ENCODE data around the gene POLR2A. TPM values are rescaled to one million over a fixed set of nuclear protein-coding genes. Genes with fewer than 3 reads are reported as not detected.

POLR2A gene
- total RNA-seq, result 40.7 and 46.7 TPM in 2 replicates

DNA sequence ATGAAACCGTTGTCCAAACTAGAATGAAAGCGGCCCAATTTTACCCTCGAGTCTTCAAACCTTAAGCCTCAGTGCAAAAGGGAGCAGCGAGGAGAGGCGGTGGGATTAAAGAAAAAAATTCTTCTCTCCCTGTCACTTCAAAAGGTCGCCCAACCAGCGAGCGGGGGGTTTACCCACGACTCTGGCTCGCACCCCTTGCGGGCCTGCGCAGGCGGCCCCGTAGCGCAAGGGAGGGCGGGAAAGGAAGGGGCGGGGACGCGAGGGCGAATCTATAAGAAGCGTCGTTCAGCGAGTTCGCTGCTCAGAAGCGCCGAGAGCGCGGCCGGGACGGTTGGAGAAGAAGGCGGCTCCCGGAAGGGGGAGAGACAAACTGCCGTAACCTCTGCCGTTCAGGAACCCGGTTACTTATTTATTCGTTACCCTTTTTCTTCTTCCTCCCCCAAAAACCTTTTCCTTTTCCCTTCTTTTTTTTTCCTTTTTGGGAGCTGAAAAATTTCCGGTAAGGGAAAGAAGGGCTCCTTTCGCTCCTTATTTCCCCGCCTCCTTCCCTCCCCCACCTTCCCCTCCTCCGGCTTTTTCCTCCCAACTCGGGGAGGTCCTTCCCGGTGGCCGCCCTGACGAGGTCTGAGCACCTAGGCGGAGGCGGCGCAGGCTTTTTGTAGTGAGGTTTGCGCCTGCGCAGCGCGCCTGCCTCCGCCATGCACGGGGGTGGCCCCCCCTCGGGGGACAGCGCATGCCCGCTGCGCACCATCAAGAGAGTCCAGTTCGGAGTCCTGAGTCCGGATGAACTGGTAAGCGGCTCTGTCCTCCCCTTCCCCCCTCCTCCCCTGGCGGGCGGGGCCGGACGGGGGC, at the start of gene POLR2A:
TSS of gene POLR2A (plus strand) at position 300 of the 852 bp plus-strand sequence.

DNA sequence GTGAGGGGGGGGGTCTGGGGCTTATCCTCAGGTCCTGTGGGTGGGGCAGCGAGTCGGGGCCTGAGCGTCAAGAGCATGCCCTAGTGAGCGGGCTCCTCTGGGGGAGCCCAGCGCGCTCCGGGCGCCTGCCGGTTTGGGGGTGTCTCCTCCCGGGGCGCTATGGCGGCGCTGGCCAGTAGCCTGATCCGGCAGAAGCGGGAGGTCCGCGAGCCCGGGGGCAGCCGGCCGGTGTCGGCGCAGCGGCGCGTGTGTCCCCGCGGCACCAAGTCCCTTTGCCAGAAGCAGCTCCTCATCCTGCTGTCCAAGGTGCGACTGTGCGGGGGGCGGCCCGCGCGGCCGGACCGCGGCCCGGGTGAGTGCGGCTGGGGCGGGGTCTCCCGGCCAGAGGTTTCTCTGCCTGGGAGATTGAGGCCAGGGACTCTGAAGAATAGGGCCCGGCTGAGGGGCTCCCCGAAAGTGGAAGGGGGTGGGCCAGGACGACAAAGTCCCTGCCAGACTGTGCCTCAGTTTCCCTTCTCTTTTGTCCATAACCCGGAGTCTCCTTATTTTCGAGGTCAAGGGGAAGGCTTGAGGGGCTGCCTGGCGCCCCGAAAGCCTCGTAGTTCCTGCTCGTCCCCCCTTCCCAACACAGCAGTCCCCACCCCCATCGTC, 44.6 kb upstream of the POLR2A start, which contains the start of gene FGF11:
TSS of gene FGF11 (plus strand) at position 51 of the 651 bp plus-strand sequence. CDS start at position 160, 109 bp downstream.

DNA sequence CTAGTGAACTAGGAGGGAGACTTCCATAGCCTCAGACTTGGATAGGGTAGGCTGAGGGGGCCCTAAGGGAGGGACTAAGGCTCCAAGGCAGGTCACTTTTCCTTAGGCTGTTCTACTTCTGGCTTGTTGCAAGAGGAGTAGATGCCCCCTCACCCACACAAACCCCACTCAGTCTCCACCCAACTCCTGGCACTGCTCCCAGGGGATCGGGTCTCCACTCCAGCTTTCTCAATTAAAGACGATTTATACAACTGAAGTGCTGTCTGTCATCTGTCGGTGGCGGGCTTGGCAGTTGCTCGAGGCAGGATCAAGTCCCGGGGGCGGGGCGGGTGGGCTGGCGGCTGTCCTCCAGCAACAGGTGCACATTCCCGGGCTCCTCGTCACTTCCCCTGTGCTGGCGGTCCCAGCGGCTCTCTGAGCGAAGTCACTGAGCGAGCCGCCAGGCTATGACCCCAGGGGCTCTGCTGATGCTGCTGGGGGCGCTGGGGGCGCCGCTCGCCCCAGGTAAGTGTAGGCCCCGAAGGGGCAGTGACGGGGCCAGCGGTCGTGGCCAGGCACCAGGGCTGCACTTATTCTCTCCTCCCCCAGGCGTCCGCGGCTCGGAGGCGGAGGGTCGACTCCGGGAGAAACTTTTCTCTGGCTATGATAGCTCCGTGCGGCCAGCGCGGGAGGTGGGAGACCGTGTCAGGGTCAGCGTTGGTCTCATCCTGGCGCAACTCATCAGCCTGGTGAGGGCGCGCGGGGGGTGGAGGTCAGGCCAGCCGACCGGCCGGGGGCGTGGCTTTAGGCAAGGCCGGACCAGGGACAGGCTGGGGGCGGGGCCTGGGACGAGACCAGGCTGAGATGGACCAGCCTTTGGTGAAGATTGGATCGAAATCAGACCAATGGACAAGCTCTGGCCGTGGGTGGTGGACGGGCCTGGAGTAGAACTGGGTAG, 39.2 kb upstream of the POLR2A start, which contains the start of gene CHRNB1:
TSS of gene CHRNB1 (plus strand) at position 380 of the 937 bp plus-strand sequence. CDS start at position 447, 67 bp downstream.

DNA sequence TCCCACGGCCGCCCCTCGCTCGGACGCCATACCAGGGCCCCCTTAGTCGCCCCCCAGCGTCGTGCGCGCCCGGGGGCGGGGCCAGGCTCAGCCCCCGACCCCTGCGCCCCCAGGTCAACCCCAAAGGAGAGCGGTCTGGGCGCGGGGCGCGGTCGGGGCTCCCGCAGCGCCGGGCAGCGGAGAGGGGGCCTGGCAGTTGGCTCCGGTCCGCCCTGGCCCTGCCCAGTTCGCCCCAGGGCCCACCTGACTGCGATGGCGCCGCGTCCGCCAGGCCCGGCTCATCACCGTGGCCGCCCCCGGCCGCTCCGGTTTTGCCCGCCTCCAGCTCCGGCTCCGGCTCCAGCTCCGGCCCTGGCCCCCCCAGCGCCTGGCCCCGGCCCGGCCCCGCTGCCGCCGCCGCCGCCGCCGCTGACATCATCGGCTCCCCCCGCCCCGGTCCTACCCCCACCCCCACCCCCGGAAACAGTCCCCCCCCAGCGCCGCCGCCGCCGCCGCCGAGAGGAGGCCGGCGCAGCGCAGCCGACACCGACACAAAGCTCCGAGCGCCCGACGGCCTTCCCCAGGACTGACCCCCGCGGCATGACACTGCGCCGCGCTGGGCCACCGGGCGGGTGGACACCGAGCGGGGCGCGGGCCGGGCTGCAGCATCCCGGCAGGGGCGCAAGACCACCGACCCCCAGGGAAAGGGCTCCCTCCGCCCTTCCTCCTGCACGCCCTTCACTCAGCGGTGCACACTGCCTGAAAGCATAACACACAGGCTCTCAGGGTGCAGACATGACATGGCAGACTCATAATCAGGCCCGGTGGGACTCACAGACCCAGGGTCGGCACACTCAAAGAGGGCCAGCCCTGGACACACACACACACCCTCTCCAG, 4.7 kb upstream of the POLR2A start, which contains the start of gene ZBTB4:
TSS of gene ZBTB4 (minus strand) at position 419 of the 876 bp plus-strand sequence. CDS start 12,830 bp downstream, outside the sequence.

DNA sequence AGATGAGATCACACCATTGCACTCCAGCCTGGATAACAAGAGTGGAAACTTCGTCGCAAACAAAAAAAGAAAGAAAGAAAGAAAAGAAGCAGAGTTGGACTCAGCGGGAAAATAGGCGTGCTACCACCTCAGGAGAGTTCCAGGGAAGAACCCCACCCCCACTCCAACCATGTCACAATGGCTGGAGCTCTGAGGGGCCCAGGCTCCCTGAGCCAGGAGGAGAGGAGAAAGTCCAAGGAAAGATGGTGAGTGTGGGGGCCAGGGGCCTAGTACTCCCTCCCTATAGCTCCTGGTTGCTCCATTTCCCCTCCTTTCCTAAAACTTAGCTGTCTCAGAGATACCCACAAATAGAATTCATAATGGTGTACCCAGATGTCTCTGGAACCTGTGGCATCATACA, 2.9 kb upstream of the POLR2A start, which contains the start of gene SLC35G6:
TSS of gene SLC35G6 (plus strand) at position 172 of the 400 bp plus-strand sequence. CDS start at position 243, 71 bp downstream.

DNA sequence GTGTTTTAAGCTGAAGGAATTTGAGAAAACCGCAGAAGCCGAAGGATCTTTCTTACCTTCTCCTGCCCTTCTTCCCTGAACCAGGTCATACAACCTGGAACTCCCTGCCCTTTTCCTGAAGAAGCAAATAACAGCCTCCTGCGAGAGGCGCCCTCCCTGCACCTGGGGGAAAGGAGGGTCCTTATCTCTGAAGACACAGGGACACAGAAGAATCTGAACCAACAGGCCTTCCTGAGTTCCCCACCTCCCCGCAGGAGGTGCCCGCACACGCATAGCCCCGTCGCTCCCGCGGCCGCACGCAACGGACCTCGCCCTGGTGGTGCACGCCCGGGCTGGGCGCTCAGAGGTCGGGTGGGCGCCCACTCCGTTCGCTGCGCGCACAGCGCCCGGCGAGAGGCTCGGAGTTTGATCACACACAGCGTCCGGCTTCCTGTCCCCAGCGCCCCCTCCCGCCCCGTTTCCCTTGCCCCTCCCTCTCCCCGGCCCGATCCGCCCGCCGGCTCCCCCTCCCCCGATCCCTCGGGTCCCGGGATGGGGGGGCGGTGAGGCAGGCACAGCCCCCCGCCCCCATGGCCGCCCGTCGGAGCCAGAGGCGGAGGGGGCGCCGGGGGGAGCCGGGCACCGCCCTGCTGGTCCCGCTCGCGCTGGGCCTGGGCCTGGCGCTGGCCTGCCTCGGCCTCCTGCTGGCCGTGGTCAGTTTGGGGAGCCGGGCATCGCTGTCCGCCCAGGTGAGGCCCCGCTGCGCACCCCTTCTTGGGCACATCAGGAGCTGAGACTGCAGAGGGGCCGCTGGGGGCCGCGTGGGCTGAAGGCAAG, 64.6 kb downstream of the POLR2A start, which contains the start of gene TNFSF12:
TSS of gene TNFSF12 (plus strand) at position 474 of the 816 bp plus-strand sequence. CDS start at position 570, 96 bp downstream.

Other genes with a start within 250 kb of the POLR2A start
- 45.5 and 66.3 TPM in 2 replicates for gene DVL2, start 249.8 kb upstream of the POLR2A start, total RNA-seq
- gene PHF23, start 244.9 kb upstream of the POLR2A start, total RNA-seq, result 24.9 and 36.4 TPM in 2 replicates
- 109 and 134 TPM in 2 replicates for gene GABARAP, start 241.9 kb upstream of the POLR2A start, total RNA-seq
- 20.5 and 25.4 TPM in 2 replicates for gene CTDNEP1, start 232.6 kb upstream of the POLR2A start, total RNA-seq
- 14.5 TPM in 2 replicates for gene ELP5, start 232.2 kb upstream of the POLR2A start, total RNA-seq
- 223 and 297 TPM in 2 replicates for gene CLDN7, start 221.9 kb upstream of the POLR2A start, total RNA-seq
- gene SLC2A4, start 202.6 kb upstream of the POLR2A start, total RNA-seq, result 0.24 TPM in 1 of 2 replicates, not detected in the other
- 0.43 and 0.96 TPM in 2 replicates for gene YBX2, start 189.7 kb upstream of the POLR2A start, total RNA-seq
- 273 and 472 TPM in 2 replicates for gene EIF5A, start 176.7 kb upstream of the POLR2A start, total RNA-seq
- 32.2 and 33.7 TPM in 2 replicates for gene GPS2, start 169.0 kb upstream of the POLR2A start, total RNA-seq
- gene NEURL4, start 155.0 kb upstream of the POLR2A start, total RNA-seq, result 14.5 and 17.6 TPM in 2 replicates
- gene ACAP1, start 147.8 kb upstream of the POLR2A start, total RNA-seq, result 0.21 and 1.9 TPM in 2 replicates
- 28.1 and 54.0 TPM in 2 replicates for gene KCTD11, start 132.2 kb upstream of the POLR2A start, total RNA-seq
- not detected in 2 replicates for gene TMEM95, start 129.2 kb upstream of the POLR2A start, total RNA-seq
- gene TNK1, start 103.3 kb upstream of the POLR2A start, total RNA-seq, result 9.9 and 11.9 TPM in 2 replicates
- gene PLSCR3, start 89.8 kb upstream of the POLR2A start, total RNA-seq, result 15.8 and 35.2 TPM in 2 replicates
- gene TMEM256, start 80.3 kb upstream of the POLR2A start, total RNA-seq, result 125 and 144 TPM in 2 replicates
- 1.9 TPM in 2 replicates for gene NLGN2, start 76.5 kb upstream of the POLR2A start, total RNA-seq
- gene SPEM1, start 64.0 kb upstream of the POLR2A start, total RNA-seq, result not detected in 2 replicates
- not detected in 2 replicates for gene SPEM2, start 58.8 kb upstream of the POLR2A start, total RNA-seq
- not detected in 2 replicates for gene SPEM3, start 55.5 kb upstream of the POLR2A start, total RNA-seq
- 13.4 and 28.7 TPM in 2 replicates for gene TMEM102, start 48.9 kb upstream of the POLR2A start, total RNA-seq
- 23.7 and 32.8 TPM in 2 replicates for gene FGF11, start 44.9 kb upstream of the POLR2A start, total RNA-seq
- gene CHRNB1, start 39.3 kb upstream of the POLR2A start, total RNA-seq, result 6.2 and 8.7 TPM in 2 replicates
- 16.4 and 22.4 TPM in 2 replicates for gene ZBTB4, start 4.7 kb upstream of the POLR2A start, total RNA-seq
- gene SLC35G6, start 2.9 kb upstream of the POLR2A start, total RNA-seq, result not detected in 2 replicates
- 2.2 and 4.0 TPM in 2 replicates for gene TNFSF12, start 64.7 kb downstream of the POLR2A start, total RNA-seq
- gene TNFSF13, start 74.4 kb downstream of the POLR2A start, total RNA-seq, result 5.3 and 8.2 TPM in 2 replicates
- 102 and 137 TPM in 2 replicates for gene SENP3, start 77.6 kb downstream of the POLR2A start, total RNA-seq
- gene CD68, start 95.3 kb downstream of the POLR2A start, total RNA-seq, result 12.8 and 21.3 TPM in 2 replicates
- 92.1 and 93.3 TPM in 2 replicates for gene MPDU1, start 99.5 kb downstream of the POLR2A start, total RNA-seq
- gene SOX15, start 105.7 kb downstream of the POLR2A start, total RNA-seq, result 30.6 and 59.9 TPM in 2 replicates
- gene FXR2, start 130.5 kb downstream of the POLR2A start, total RNA-seq, result 42.8 and 59.8 TPM in 2 replicates
- gene SAT2, start 143.5 kb downstream of the POLR2A start, total RNA-seq, result 24.9 and 27.0 TPM in 2 replicates
- gene SHBG, start 145.8 kb downstream of the POLR2A start, total RNA-seq, result 0.43 and 0.48 TPM in 2 replicates
- not detected in 2 replicates for gene ATP1B2, start 166.6 kb downstream of the POLR2A start, total RNA-seq
- 15.8 and 23.1 TPM in 2 replicates for gene TP53, start 203.1 kb downstream of the POLR2A start, total RNA-seq
- 4.6 and 4.7 TPM in 2 replicates for gene WRAP53, start 204.1 kb downstream of the POLR2A start, total RNA-seq
- gene EFNB3, start 220.8 kb downstream of the POLR2A start, total RNA-seq, result 0.48 TPM in 1 of 2 replicates, not detected in the other
- 0.21 TPM in 1 of 2 replicates, not detected in the other for gene DNAH2, start 233.4 kb downstream of the POLR2A start, total RNA-seq

Measured in tracheal epithelial cell (primary cell).